Adrenal gland (tissue), 5 donors: ENCODE measurements around the gene ACAA2.

Experiments
- CTCF ChIP-seq, 6 experiments: fragments of 450-650 bp in 4 of 6; fragments of 200-600 bp in 2 of 6; sonication (generic) in 1 of 6; IDR thresholded peaks; 1 replicate in 5 of 6; 2 replicates in 1 of 6; pipeline versions ENCODE4 v1.5.1 to v1.8.0; 2016 to 2021; ENCODE audit warnings: antibody characterized with exemption in 6 of 6, mild to moderate bottlenecking in 2 of 6, moderate library complexity in 1 of 6
- POLR2A ChIP-seq, 2 donors: fragments of 450-650 bp; IDR thresholded peaks; one replicate each; pipeline ENCODE4 v1.6.1; 2017; ENCODE audit warnings: antibody characterized with exemption in 2 of 2, mild to moderate bottlenecking in 2 of 2, moderate library complexity in 1 of 2
- donor health status: DM: no; HTN: no; CAD: no.

- TF ChIP-seq CTCF (IDR thresholded peaks at IDR 0.05), result no peak
- no peak for TF ChIP-seq POLR2A (IDR thresholded peaks at IDR 0.05)
Observed at GRCh38 chr18:49769047-49769728, 44.1 kb downstream of the ACAA2 start.
